HUES48 (cell line): ENCODE data around the gene AGTR2.
"Not testable (repeated sequence)": the region's sequence is repeated elsewhere in the genome, so short reads cannot be mapped to it uniquely, and the experiment has no call there.

Experiments used
- H3K27ac ChIP-seq: one replicate; pipeline ENCODE4 v1.7.0; 2013; ENCODE audit warnings: low read depth, low read length, inconsistent platforms
- H3K27me3 ChIP-seq: 2 replicates; pipeline ENCODE4 v1.6.1; 2013; ENCODE audit warnings: mild to moderate bottlenecking, low read length; ENCODE audit not compliant: control insufficient read depth, insufficient read depth
- H3K36me3 ChIP-seq: 2 replicates; pipeline ENCODE4 v1.6.1; 2013; ENCODE audit warnings: low read length; ENCODE audit not compliant: control insufficient read depth, insufficient read depth
- H3K4me1 ChIP-seq: 2 replicates; pipeline ENCODE4 v1.6.1; 2013; ENCODE audit warnings: mild to moderate bottlenecking, low read length; ENCODE audit not compliant: control insufficient read depth, insufficient read depth
- H3K4me3 ChIP-seq: 2 replicates; pipeline ENCODE4 v1.5.1; 2013; ENCODE audit warnings: mild to moderate bottlenecking, low read depth, low read length
- H3K9ac ChIP-seq: 2 replicates; pipeline ENCODE4 v1.6.1; 2013; ENCODE audit warnings: mild to moderate bottlenecking, low read depth, low read length, moderate library complexity
- H3K9me3 ChIP-seq: 2 replicates; pipeline ENCODE4 v1.6.1; 2013; ENCODE audit warnings: low read length; ENCODE audit not compliant: control insufficient read depth, insufficient read depth

The AGTR2 gene

DNA sequence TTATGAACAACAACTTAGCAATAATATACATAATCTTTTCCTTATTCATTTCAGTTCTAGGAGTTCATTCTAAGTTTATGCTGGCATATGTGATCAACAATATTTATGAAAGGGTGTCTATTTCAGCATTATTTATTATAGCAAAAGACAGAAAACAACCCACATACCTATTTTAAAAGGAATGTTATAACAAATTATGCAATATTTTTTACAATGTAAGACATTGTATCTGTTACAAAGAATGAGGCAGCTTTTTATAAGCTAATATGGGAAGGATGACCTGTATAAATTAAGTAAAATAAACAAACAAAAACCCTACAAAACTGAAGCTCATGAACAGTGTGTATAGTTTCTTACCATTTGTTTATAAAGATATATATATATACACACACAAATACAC lies 42.7 kb downstream of the AGTR2 start:
- no peak overlapping the region for H3K4me3 ChIP-seq
- H3K27me3 ChIP-seq = no peaks in the 10 kb centered on the region
- H3K27ac ChIP-seq = no peak overlapping the region
- H3K36me3 ChIP-seq = no peaks in the 10 kb centered on the region
- H3K4me1 ChIP-seq = no peaks in the 10 kb centered on the region
- no peaks in the 10 kb centered on the region; the same call in 1 of the 2 replicates for H3K9me3 ChIP-seq
- H3K9ac ChIP-seq = no peak overlapping the region

DNA sequence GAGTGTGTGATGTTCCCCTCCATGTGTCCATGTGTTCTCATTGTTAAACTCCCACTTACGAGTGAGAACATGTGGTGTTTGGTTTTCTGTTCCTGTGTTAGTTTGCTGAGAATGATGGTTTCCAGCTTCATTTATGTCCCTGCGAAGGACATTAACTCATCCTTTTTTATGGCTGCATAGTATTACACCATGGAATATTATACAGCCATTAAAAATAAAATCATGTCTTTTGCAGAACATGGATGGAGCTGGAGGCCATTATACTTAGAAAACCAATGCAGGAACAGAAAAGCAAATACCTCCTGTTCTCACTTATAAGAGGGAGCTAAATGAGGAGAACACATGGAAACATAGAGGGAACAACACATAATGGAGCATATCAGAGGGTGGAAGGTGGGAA lies 46.5 kb downstream of the AGTR2 start:
- H3K9me3 ChIP-seq, H3K9ac ChIP-seq, H3K36me3 ChIP-seq, H3K4me3 ChIP-seq, H3K27ac ChIP-seq, H3K4me1 ChIP-seq, H3K27me3 ChIP-seq: not testable (repeated sequence)
